ENCODE measurements around the gene SMPD3. TPM values are rescaled to one million over a fixed set of nuclear protein-coding genes. Genes with fewer than 3 reads are reported as not detected.

The SMPD3 gene
- total and polyA plus RNA-seq, 2 of the 4 experiments (the other 2 are of a cell fraction), result not detected

GRCh38 chr16:68380348-68380670 lies 68.0 kb downstream of the SMPD3 start:
- Histone ChIP-seq H2BK5ac (ENCODE audit: low read depth, low read length, poor library complexity, severe bottlenecking) (no peak overlapping the region), H3K4me1 (ENCODE audit: control insufficient read depth, insufficient read depth, low read length) (no peaks in the 10 kb centered on the region), H3K14ac (replicated peaks; ENCODE audit: low read depth, low read length) (no peak overlapping the region), H2AFZ (replicated peaks; ENCODE audit: low read length, poor library complexity) (no peak overlapping the region), H2BK15ac (ENCODE audit: low read depth, low read length) (no peak overlapping the region), H3K18ac (ENCODE audit: low read depth, low read length) (no peak overlapping the region), H2BK120ac (ENCODE audit: low read depth, low read length) (no peak overlapping the region), H3K23ac (ENCODE audit: low read depth, low read length) (no peak overlapping the region), H4K8ac (ENCODE audit: low read depth in 2 of 2, low read length in 2 of 2) (no peak overlapping the region), H2AK9ac (replicated peaks; ENCODE audit: low read depth, low read length, poor library complexity) (no peak overlapping the region), H3K9ac (ENCODE audit: low read depth, low read length) (no peak overlapping the region), H4K91ac (ENCODE audit: insufficient read depth, low read depth, low read length) (no peak overlapping the region), H3K9me3 (ENCODE audit: control insufficient read depth, insufficient read depth, low read length) (no peaks in the 10 kb centered on the region), H3K56ac (ENCODE audit: extremely low read depth, insufficient read depth, low read length) (no peak overlapping the region), H3K79me1 (ENCODE audit: low read depth in 1 of 2, low read length in 2 of 2) (no peaks in the 10 kb centered on the region), H4K5ac (ENCODE audit: low read depth, low read length) (no peak overlapping the region), H2AK5ac (ENCODE audit: low read depth, low read length) (no peak overlapping the region), H3K36me3 (ENCODE audit: control insufficient read depth, insufficient read depth, low read length) (no peaks in the 10 kb centered on the region), H3K4me3 (ENCODE audit: insufficient read depth, low read depth, low read length) (no peak overlapping the region), H3K9me1 (ENCODE audit: insufficient read depth, low read length) (no peaks in the 10 kb centered on the region), H3K4me2 (ENCODE audit: low read depth, low read length) (no peak overlapping the region), H2BK20ac (ENCODE audit: low read depth, low read length) (no peak overlapping the region), H3K27me3 (ENCODE audit: control insufficient read depth, insufficient read depth, low read length) (peaks cover 61% of the 10 kb centered on the region), H3K4ac (ENCODE audit: low read depth, low read length) (no peak overlapping the region), H4K20me1 (ENCODE audit: insufficient read depth, low read length) (no peaks in the 10 kb centered on the region), H3K27ac (ENCODE audit: insufficient read depth, low read length) (no peak overlapping the region)
- in situ Hi-C loops (cut with MboI; ENCODE audit: low sequenced_read_pairs), result no loop called here
- no TSS peak for BruUV-seq (replicated peaks)
- CTCF ChIA-PET, result no interaction called here
- dilution Hi-C loops (cut with HindIII; ENCODE audit: low sequenced_read_pairs, unreplicated experiment), result no loop called here
- 67% methylated on average over 4 of the region's 5 CpGs; no CpG with 5 or more reads in 1 of the 2 experiments for WGBS, 2 experiments (ENCODE audit: extremely low coverage in 2 of 2, insufficient read length in 1 of 2)
- POLR2A ChIA-PET (ENCODE audit: unreplicated experiment), result no interaction called here
- ATAC-seq (ENCODE audit: low read depth) (no peak), DNase-seq (no peak)
- no peak for TF ChIP-seq POLR2A (IDR thresholded peaks at IDR 0.05; ENCODE audit: low read depth, low read length)
- TF ChIP-seq FOS (IDR thresholded peaks at IDR 0.05; ENCODE audit: low read depth, low read length), result no peak
- no peak for TF ChIP-seq RCOR1 (IDR thresholded peaks at IDR 0.05; ENCODE audit: insufficient replicate concordance, low read length)
- TF ChIP-seq CTCF (conservative IDR thresholded peaks at IDR 0.05; ENCODE audit: low read depth, low read length), result no peak
- no peak for TF ChIP-seq MAZ (IDR thresholded peaks at IDR 0.05; ENCODE audit: borderline replicate concordance, low read depth, low read length)
- TF ChIP-seq CEBPB (IDR thresholded peaks at IDR 0.05; ENCODE audit: low read depth, low read length), result no peak
- intact Hi-C loops (cut with micrococcal nuclease), result no loop called here

Data from IMR-90 (cell line).